A549 (cell line): ENCODE measurements around the gene CACNA1E. TPM values are rescaled to one million over a fixed set of nuclear protein-coding genes. Genes with fewer than 3 reads are reported as not detected.

Source experiments
- ATAC-seq, 2 experiments: fragments of 200-7000 bp in 1 of 2; fragments of >200 bp in 1 of 2; cut with Nextera tagmentation in 1 of 2; cut with Tn5 transposase in 1 of 2; 3 replicates each; pipeline versions ENCODE4 v1.8.0 to v1.9.1; 2018 to 2020; ENCODE audit warnings: mild to moderate bottlenecking in 1 of 2, moderate library complexity in 1 of 2
- CTCF ChIA-PET: fragments of 300-600 bp; sonication (Branson Sonifier 250); formaldehyde crosslinking; extraction: SDS; loops from one replicate; lab custom pipeline; 2021; ENCODE audit warnings: antibody characterized with exemption, inconsistent platforms; lab: Yijun Ruan, JAX
- POLR2A ChIA-PET: fragments of 350-600 bp; formaldehyde crosslinking; extraction: SDS; loops from one replicate; lab custom pipeline; 2021; ENCODE audit warnings: antibody characterized with exemption, inconsistent platforms; lab: Yijun Ruan, JAX
- DNase-seq, 2 experiments: peaks; one replicate each; pipeline versions ENCODE4 v3.0.0 to v3.0.0-alpha.2; 2011 to 2016; ENCODE audit warnings: low read depth in 1 of 2, low spot score in 1 of 2
- FAIRE-seq: peaks from 2 replicates; lab custom pipeline; 2011; peaks lifted over from hg19 to GRCh38; lab: Jason Lieb, UNC
- H3K27ac ChIP-seq, 2 experiments: fragments of >200 bp; sonication (Bioruptor Twin); formaldehyde crosslinking; 3 replicates each; pipeline ENCODE4 v1.5.1; 2016 to 2017
- H3K4me1 ChIP-seq: fragments of >200 bp; sonication (Bioruptor Twin); formaldehyde crosslinking; 3 replicates; pipeline ENCODE4 v1.6.1; 2016
- H3K4me2 ChIP-seq: fragments of >200 bp; sonication (Bioruptor Twin); formaldehyde crosslinking; 3 replicates; pipeline ENCODE4 v1.6.1; 2016
- H3K4me3 ChIP-seq: fragments of >200 bp; sonication (Bioruptor Twin); formaldehyde crosslinking; 3 replicates; pipeline ENCODE4 v1.5.1; 2016
- H3K9me3 ChIP-seq: fragments of >200 bp; sonication (Bioruptor Twin); formaldehyde crosslinking; 3 replicates; pipeline ENCODE4 v1.6.1; 2016
- BHLHE40 ChIP-seq: IDR thresholded peaks from 2 replicates; pipeline ENCODE4 v1.6.1; 2012; ENCODE audit warnings: low read depth, low read length, inconsistent platforms
- CBX2 ChIP-seq: fragments of 200-600 bp; sonication (generic); IDR thresholded peaks from 2 replicates; pipeline ENCODE4 v1.6.1; 2016; ENCODE audit warnings: low read depth, mild to moderate bottlenecking, borderline replicate concordance
- CHD2 ChIP-seq: fragments of 150-350 bp; IDR thresholded peaks from 2 replicates; pipeline ENCODE4 v1.6.1; 2014; ENCODE audit warnings: low read length; ENCODE audit not compliant: partially characterized antibody
- CHD4 ChIP-seq: fragments of 200-600 bp; sonication (generic); IDR thresholded peaks from 2 replicates; pipeline ENCODE4 v1.6.1; 2016; ENCODE audit warnings: antibody characterized with exemption, mild to moderate bottlenecking, borderline replicate concordance
- FOXS1 ChIP-seq: fragments of 250-450 bp; sonication (Bioruptor Pico); IDR thresholded peaks from 2 replicates; pipeline ENCODE4 v1.5.0; 2020; ENCODE audit warnings: mild to moderate bottlenecking, moderate library complexity
- GATA3 ChIP-seq: IDR thresholded peaks from 2 replicates; pipeline ENCODE4 v1.6.1; 2012; ENCODE audit warnings: borderline replicate concordance
- HEYL ChIP-seq: fragments of 250-450 bp; sonication (Bioruptor Pico); IDR thresholded peaks from 2 replicates; pipeline ENCODE4 v1.8.0; 2021; ENCODE audit warnings: mild to moderate bottlenecking, moderate library complexity
- JUN ChIP-seq, 2 experiments: fragments of >200 bp; sonication (Bioruptor Twin); formaldehyde crosslinking; IDR thresholded peaks; 2 replicates in 1 of 2; 3 replicates in 1 of 2; pipeline ENCODE4 v1.6.1; 2016 to 2017
- KDM5A ChIP-seq: fragments of 200-600 bp; sonication (generic); IDR thresholded peaks from 2 replicates; pipeline ENCODE4 v1.6.1; 2016; ENCODE audit warnings: antibody characterized with exemption, mild to moderate bottlenecking
- MAZ ChIP-seq: fragments of 150-350 bp; IDR thresholded peaks from 2 replicates; pipeline ENCODE4 v1.6.1; 2014; ENCODE audit warnings: antibody characterized with exemption, low read depth, low read length, borderline replicate concordance
- NR3C1 ChIP-seq: fragments of >200 bp; sonication (Bioruptor Twin); formaldehyde crosslinking; IDR thresholded peaks from 3 replicates; pipeline ENCODE4 v1.6.1; 2017
- POLR2AphosphoS2 ChIP-seq: conservative IDR thresholded peaks from 2 replicates; pipeline ENCODE4 v1.6.1; 2012; ENCODE audit warnings: low read length, improper control_type of control experiment, inconsistent platforms
- RNF2 ChIP-seq: fragments of 200-600 bp; sonication (generic); IDR thresholded peaks from 2 replicates; pipeline ENCODE4 v1.6.1; 2016; ENCODE audit warnings: low read depth, mild to moderate bottlenecking, antibody characterized with exemption, moderate library complexity, borderline replicate concordance
- SMC3 ChIP-seq: fragments of >200 bp; sonication (Bioruptor Twin); formaldehyde crosslinking; IDR thresholded peaks from 3 replicates; pipeline ENCODE4 v1.6.1; 2018; ENCODE audit warnings: inconsistent platforms
- USF2 ChIP-seq: fragments of 450-650 bp; IDR thresholded peaks from 2 replicates; pipeline ENCODE4 v1.6.1; 2014; ENCODE audit warnings: antibody characterized with exemption
- ZFP36 ChIP-seq: fragments of 450-650 bp; IDR thresholded peaks from 2 replicates; pipeline ENCODE4 v1.6.1; 2014; ENCODE audit warnings: borderline replicate concordance; ENCODE audit not compliant: partially characterized antibody
- ZNF302 ChIP-seq: fragments of 250-450 bp; sonication (Bioruptor Pico); IDR thresholded peaks from 2 replicates; pipeline ENCODE4 v1.9.0; 2021; ENCODE audit warnings: inconsistent platforms, mild to moderate bottlenecking, moderate library complexity
- WGBS: methylation state at CpG from one replicate; pipeline ENCODE4 v1.1.6; 2017; ENCODE audit errors: missing lambda C conversion rate; 5-methylcytosine and 5-hydroxymethylcytosine counted together
- polyA plus RNA-seq, 4 experiments: library from polyadenylated mRNA; depleted of rRNA in 3 of 4; stranded (reverse); fragments of >200 nt; fragmentation: RNase III in 1 of 4; extraction: RNeasy Plus Mini Kit Qiagen cat#74134 plus additional on column Dnase treatment in 1 of 4; gene quantifications; 2 replicates in 3 of 4; 3 replicates in 1 of 4; pipeline ENCODE4 v1.2.3, GENCODE V29; 2011 to 2017
- TF ChIP-seq, protein P1 (sequence below): fragments of 250-450 bp; sonication (Bioruptor Pico); IDR thresholded peaks from 2 replicates; pipeline ENCODE4 v1.5.0; 2020; ENCODE audit warnings: low read depth, mild to moderate bottlenecking, moderate library complexity
- TF ChIP-seq, protein P2 (sequence below): fragments of 150-350 bp; IDR thresholded peaks from 2 replicates; pipeline ENCODE4 v1.6.1; 2014; ENCODE audit warnings: low read depth, mild to moderate bottlenecking, low read length
- TF ChIP-seq, protein P3 (sequence below): IDR thresholded peaks from 2 replicates; pipeline ENCODE4 v1.6.1; 2012; ENCODE audit warnings: low read depth, borderline replicate concordance
- TF ChIP-seq, protein P4 (sequence below): fragments of 200-600 bp; sonication (generic); IDR thresholded peaks from 2 replicates; pipeline ENCODE4 v1.6.1; 2016; ENCODE audit warnings: antibody characterized with exemption, mild to moderate bottlenecking, moderate library complexity

CACNA1E gene
- polyA plus RNA-seq, 2 of the 4 experiments (the other 2 are of a cell fraction): 0.01 TPM; not detected in 1

DNA sequence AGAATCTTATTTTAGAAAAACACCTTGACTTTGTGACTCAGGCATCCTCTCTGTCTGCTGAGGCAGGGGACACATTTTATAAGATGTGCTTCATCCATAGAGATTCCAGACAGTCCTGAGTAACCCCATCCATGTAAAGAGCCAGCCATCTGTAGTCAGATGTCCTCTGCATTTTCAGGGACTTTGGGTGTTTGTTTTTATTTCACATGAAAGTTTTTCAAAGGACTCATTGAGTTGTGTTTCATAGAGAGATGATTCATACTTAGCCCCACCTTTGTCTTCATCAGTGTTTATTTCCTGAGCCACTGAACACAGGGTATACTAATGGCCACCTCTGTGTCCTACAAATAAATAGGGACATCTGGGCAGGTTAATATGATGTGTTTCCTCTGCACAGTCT, 280.4 kb downstream of the CACNA1E start:
- no peak for ATAC-seq
- POLR2A ChIA-PET: no interaction called here
- no peak for DNase-seq
- H3K4me1 ChIP-seq: no peaks in the 10 kb centered on the region
- H3K9me3 ChIP-seq: no peaks in the 10 kb centered on the region
- H3K4me3 ChIP-seq: no peak overlapping the region
- no peak overlapping the region for H3K27ac ChIP-seq
- CTCF ChIA-PET: interaction anchor here (0.8 to 1.0 kb wide), 2 partner anchors 12 to 15 kb away, joined by 3 to 5 read pairs; no protein-coding TSS in a partner anchor
- no peak for FAIRE-seq
- no peak overlapping the region for H3K4me2 ChIP-seq
- no peak for TF ChIP-seq CHD4
- no peak for TF ChIP-seq ZNF302 (CRISPR knock-in tag)
- TF ChIP-seq POLR2AphosphoS2: no peak
- no peak for TF ChIP-seq RNF2
- no peak for TF ChIP-seq CHD2
- no peak for TF ChIP-seq NR3C1
- no peak for TF ChIP-seq SMC3
- TF ChIP-seq, protein P1, sequence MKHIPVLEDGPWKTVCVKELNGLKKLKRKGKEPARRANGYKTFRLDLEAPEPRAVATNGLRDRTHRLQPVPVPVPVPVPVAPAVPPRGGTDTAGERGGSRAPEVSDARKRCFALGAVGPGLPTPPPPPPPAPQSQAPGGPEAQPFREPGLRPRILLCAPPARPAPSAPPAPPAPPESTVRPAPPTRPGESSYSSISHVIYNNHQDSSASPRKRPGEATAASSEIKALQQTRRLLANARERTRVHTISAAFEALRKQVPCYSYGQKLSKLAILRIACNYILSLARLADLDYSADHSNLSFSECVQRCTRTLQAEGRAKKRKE (CRISPR knock-in tag): no peak
- no peak for TF ChIP-seq CBX2
- no peak for TF ChIP-seq ZFP36
- TF ChIP-seq, protein P2, sequence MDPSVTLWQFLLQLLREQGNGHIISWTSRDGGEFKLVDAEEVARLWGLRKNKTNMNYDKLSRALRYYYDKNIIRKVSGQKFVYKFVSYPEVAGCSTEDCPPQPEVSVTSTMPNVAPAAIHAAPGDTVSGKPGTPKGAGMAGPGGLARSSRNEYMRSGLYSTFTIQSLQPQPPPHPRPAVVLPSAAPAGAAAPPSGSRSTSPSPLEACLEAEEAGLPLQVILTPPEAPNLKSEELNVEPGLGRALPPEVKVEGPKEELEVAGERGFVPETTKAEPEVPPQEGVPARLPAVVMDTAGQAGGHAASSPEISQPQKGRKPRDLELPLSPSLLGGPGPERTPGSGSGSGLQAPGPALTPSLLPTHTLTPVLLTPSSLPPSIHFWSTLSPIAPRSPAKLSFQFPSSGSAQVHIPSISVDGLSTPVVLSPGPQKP: no peak
- TF ChIP-seq KDM5A: no peak
- TF ChIP-seq, protein P3, sequence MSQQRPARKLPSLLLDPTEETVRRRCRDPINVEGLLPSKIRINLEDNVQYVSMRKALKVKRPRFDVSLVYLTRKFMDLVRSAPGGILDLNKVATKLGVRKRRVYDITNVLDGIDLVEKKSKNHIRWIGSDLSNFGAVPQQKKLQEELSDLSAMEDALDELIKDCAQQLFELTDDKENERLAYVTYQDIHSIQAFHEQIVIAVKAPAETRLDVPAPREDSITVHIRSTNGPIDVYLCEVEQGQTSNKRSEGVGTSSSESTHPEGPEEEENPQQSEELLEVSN: no peak
- TF ChIP-seq HEYL: no peak
- no peak for TF ChIP-seq GATA3
- no peak for TF ChIP-seq JUN (IDR thresholded peaks at IDR 0.05)
- TF ChIP-seq MAZ: no peak
- TF ChIP-seq BHLHE40: no peak
- TF ChIP-seq FOXS1 (CRISPR knock-in tag): no peak

- Histone ChIP-seq H3K4me2 (no peak overlapping the region), H3K9me3 (no peaks in the 10 kb centered on the region), H3K27ac (no peak overlapping the region), H3K4me1 (no peaks in the 10 kb centered on the region), H3K4me3 (no peak overlapping the region)
- TF ChIP-seq, protein P4, sequence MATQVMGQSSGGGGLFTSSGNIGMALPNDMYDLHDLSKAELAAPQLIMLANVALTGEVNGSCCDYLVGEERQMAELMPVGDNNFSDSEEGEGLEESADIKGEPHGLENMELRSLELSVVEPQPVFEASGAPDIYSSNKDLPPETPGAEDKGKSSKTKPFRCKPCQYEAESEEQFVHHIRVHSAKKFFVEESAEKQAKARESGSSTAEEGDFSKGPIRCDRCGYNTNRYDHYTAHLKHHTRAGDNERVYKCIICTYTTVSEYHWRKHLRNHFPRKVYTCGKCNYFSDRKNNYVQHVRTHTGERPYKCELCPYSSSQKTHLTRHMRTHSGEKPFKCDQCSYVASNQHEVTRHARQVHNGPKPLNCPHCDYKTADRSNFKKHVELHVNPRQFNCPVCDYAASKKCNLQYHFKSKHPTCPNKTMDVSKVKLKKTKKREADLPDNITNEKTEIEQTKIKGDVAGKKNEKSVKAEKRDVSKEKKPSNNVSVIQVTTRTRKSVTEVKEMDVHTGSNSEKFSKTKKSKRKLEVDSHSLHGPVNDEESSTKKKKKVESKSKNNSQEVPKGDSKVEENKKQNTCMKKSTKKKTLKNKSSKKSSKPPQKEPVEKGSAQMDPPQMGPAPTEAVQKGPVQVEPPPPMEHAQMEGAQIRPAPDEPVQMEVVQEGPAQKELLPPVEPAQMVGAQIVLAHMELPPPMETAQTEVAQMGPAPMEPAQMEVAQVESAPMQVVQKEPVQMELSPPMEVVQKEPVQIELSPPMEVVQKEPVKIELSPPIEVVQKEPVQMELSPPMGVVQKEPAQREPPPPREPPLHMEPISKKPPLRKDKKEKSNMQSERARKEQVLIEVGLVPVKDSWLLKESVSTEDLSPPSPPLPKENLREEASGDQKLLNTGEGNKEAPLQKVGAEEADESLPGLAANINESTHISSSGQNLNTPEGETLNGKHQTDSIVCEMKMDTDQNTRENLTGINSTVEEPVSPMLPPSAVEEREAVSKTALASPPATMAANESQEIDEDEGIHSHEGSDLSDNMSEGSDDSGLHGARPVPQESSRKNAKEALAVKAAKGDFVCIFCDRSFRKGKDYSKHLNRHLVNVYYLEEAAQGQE: peak; percentile 47; the same call in 1 of the 2 replicates
- no peak for TF ChIP-seq ZNF302 (CRISPR knock-in tag)
- TF ChIP-seq USF2: no peak
- DNase-seq (no peak), ATAC-seq (no peak), FAIRE-seq (no peak)
- WGBS: 16% methylated on average over 5 of the region's 5 CpGs
- POLR2A ChIA-PET: no interaction called here
- CTCF ChIA-PET: interaction anchor here (1.3 kb wide), 1 partner anchor 11 kb away, joined by 3 read pairs; no protein-coding TSS in a partner anchor
Measured at GRCh38 chr1:181765451-181766026, 282.2 kb downstream of the CACNA1E start.
